Measurements from ENCODE around the gene ATXN10.

DNA sequence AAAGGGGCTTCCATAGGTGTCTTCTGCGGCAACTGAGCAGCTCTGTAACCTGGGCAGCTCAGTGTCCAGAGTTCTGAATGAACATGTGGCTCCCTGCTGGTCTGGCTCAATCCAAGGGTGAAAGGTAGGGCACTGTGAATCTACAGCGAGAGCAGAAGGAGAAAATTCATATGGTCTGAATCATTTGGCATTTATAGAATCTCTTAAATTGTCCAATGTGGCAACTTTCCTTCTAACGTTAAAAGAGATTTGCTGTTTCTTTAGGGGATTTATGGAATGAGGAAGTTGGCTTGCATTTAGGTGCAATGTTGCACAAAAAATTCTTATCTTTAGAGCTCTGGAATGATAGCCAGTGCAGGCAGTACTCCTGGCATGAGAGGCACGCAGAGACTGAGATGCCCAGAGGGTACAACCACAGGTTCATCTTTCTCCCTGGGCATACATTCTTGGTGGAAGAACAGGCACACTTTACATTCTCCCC, 17.0 kb downstream of the ATXN10 start:
- TF ChIP-seq, protein P1, sequence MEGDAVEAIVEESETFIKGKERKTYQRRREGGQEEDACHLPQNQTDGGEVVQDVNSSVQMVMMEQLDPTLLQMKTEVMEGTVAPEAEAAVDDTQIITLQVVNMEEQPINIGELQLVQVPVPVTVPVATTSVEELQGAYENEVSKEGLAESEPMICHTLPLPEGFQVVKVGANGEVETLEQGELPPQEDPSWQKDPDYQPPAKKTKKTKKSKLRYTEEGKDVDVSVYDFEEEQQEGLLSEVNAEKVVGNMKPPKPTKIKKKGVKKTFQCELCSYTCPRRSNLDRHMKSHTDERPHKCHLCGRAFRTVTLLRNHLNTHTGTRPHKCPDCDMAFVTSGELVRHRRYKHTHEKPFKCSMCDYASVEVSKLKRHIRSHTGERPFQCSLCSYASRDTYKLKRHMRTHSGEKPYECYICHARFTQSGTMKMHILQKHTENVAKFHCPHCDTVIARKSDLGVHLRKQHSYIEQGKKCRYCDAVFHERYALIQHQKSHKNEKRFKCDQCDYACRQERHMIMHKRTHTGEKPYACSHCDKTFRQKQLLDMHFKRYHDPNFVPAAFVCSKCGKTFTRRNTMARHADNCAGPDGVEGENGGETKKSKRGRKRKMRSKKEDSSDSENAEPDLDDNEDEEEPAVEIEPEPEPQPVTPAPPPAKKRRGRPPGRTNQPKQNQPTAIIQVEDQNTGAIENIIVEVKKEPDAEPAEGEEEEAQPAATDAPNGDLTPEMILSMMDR (conservative IDR thresholded peaks at IDR 0.05; ENCODE audit: low read depth in 2 of 2) = no peak
- TF ChIP-seq, protein P2, sequence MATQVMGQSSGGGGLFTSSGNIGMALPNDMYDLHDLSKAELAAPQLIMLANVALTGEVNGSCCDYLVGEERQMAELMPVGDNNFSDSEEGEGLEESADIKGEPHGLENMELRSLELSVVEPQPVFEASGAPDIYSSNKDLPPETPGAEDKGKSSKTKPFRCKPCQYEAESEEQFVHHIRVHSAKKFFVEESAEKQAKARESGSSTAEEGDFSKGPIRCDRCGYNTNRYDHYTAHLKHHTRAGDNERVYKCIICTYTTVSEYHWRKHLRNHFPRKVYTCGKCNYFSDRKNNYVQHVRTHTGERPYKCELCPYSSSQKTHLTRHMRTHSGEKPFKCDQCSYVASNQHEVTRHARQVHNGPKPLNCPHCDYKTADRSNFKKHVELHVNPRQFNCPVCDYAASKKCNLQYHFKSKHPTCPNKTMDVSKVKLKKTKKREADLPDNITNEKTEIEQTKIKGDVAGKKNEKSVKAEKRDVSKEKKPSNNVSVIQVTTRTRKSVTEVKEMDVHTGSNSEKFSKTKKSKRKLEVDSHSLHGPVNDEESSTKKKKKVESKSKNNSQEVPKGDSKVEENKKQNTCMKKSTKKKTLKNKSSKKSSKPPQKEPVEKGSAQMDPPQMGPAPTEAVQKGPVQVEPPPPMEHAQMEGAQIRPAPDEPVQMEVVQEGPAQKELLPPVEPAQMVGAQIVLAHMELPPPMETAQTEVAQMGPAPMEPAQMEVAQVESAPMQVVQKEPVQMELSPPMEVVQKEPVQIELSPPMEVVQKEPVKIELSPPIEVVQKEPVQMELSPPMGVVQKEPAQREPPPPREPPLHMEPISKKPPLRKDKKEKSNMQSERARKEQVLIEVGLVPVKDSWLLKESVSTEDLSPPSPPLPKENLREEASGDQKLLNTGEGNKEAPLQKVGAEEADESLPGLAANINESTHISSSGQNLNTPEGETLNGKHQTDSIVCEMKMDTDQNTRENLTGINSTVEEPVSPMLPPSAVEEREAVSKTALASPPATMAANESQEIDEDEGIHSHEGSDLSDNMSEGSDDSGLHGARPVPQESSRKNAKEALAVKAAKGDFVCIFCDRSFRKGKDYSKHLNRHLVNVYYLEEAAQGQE (IDR thresholded peaks at IDR 0.05; ENCODE audit: unreplicated experiment) = no peak
- TF ChIP-seq POLR2AphosphoS5 (IDR thresholded peaks at IDR 0.05; ENCODE audit: low read depth) = no peak
- no peak for TF ChIP-seq ZNF331 (CRISPR knock-in tag; IDR thresholded peaks at IDR 0.05; ENCODE audit: low read depth)

All from GM23338 (cell line).